DND-41 (cell line): Measurements from ENCODE around the gene HOXD4.

Experiments used
- ATAC-seq: fragments of 200-7000 bp; cut with Tn5 transposase; 3 replicates; pipeline ENCODE4 v1.9.1; 2021; ENCODE audit warnings: low read depth; ENCODE audit not compliant: insufficient read depth
- DNase-seq: peaks from one replicate; pipeline ENCODE4 v3.0.0-alpha.2; 2020
- H2AFZ ChIP-seq: 2 replicates; pipeline ENCODE4 v1.6.0; 2012; ENCODE audit warnings: low read depth, low read length
- H3K27ac ChIP-seq: 2 replicates; pipeline ENCODE4 v1.5.1; 2012; ENCODE audit warnings: low read length, inconsistent platforms
- H3K27me3 ChIP-seq: fragments of 200-600 bp; sonication (generic); 2 replicates; pipeline ENCODE4 v1.6.0; 2012; ENCODE audit warnings: low read length, mild to moderate bottlenecking, inconsistent platforms; ENCODE audit not compliant: insufficient read depth, poor library complexity
- H3K36me3 ChIP-seq: 2 replicates; pipeline ENCODE4 v1.5.1; 2012; ENCODE audit warnings: low read length, inconsistent platforms; ENCODE audit not compliant: insufficient read depth
- H3K4me1 ChIP-seq: 2 replicates; pipeline ENCODE4 v1.5.1; 2012; ENCODE audit warnings: mild to moderate bottlenecking, low read length; ENCODE audit not compliant: insufficient read depth
- H3K4me2 ChIP-seq: 2 replicates; pipeline ENCODE4 v1.6.0; 2012; ENCODE audit warnings: mild to moderate bottlenecking, moderate library complexity, low read length, inconsistent platforms; ENCODE audit not compliant: insufficient read depth
- H3K4me3 ChIP-seq, 2 experiments: fragments of 200-600 bp in 1 of 2; shearing (Covaris generic) in 1 of 2; 2 replicates each; pipeline ENCODE4 v1.5.1; 2012 to 2016; ENCODE audit warnings: inconsistent platforms in 2 of 2, low read length in 2 of 2, mild to moderate bottlenecking in 2 of 2, low read depth in 1 of 2, moderate library complexity in 1 of 2
- H3K79me2 ChIP-seq: 2 replicates; pipeline ENCODE4 v1.6.0; 2012; ENCODE audit warnings: low read length, inconsistent platforms; ENCODE audit not compliant: insufficient read depth
- H3K9ac ChIP-seq: 2 replicates; pipeline ENCODE4 v1.6.0; 2012; ENCODE audit warnings: low read depth, mild to moderate bottlenecking, inconsistent platforms, low read length, moderate library complexity
- H3K9me3 ChIP-seq: 2 replicates; pipeline ENCODE4 v1.5.1; 2012; ENCODE audit warnings: low read length, moderate library complexity, mild to moderate bottlenecking, inconsistent platforms; ENCODE audit not compliant: insufficient read depth, severe bottlenecking
- H4K20me1 ChIP-seq: 2 replicates; pipeline ENCODE4 v1.6.0; 2012; ENCODE audit warnings: low read length; ENCODE audit not compliant: insufficient read depth
- EZH2 ChIP-seq: IDR thresholded peaks from 3 replicates; pipeline ENCODE4 v1.6.1; 2012; ENCODE audit warnings: borderline replicate concordance, low read depth, mild to moderate bottlenecking, moderate library complexity, low read length, inconsistent platforms; ENCODE audit not compliant: severe bottlenecking
- TF ChIP-seq, protein P1 (sequence below): IDR thresholded peaks from 2 replicates; pipeline ENCODE4 v1.5.1; 2012; ENCODE audit warnings: borderline replicate concordance, low read length, moderate library complexity, mild to moderate bottlenecking; ENCODE audit not compliant: poor library complexity, severe bottlenecking; ENCODE audit errors: extremely low read depth

The HOXD4 gene

DNA sequence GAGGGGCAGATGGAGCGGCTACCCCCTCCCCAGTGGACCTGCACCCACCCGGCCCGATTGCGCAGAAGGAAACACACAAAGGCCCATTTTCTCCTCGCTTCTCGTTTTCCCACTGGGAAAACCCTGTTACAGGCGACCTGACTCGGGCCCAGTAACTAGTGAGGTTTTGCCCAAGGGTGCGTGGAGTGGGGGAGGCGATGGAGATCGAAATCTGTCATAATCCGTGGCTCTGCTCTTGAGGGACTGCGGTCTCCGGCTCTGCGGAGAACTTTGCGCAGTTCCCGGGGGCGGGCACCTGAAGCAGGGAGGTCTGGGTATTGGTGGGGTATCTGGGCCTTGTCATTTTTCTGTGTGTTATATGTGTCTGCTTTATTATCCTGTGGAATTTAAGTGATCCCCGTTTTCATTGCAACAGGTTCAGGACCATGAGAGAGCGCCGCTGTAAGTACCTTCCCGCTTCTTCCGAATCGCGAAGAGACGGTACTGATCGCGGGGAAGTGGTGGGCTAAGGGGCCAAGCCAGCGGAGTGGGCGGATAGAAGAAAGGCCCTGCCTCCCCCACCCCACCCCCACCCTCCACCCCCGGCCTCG, 4.0 kb upstream of the HOXD4 start:
- DNase-seq (no peak), ATAC-seq (no peak)
- Histone ChIP-seq H3K79me2 (no peaks in the 10 kb centered on the region), H3K36me3 (no peaks in the 10 kb centered on the region), H4K20me1 (no peaks in the 10 kb centered on the region), H3K4me3 (no peak overlapping the region), H3K27me3 (no peaks in the 10 kb centered on the region), H3K4me1 (no peaks in the 10 kb centered on the region), H3K9me3 (no peaks in the 10 kb centered on the region), H3K4me2 (no peak overlapping the region), H3K27ac (no peak overlapping the region), H3K9ac (no peak overlapping the region), H2AFZ (no peak overlapping the region)
- TF ChIP-seq, protein P1, sequence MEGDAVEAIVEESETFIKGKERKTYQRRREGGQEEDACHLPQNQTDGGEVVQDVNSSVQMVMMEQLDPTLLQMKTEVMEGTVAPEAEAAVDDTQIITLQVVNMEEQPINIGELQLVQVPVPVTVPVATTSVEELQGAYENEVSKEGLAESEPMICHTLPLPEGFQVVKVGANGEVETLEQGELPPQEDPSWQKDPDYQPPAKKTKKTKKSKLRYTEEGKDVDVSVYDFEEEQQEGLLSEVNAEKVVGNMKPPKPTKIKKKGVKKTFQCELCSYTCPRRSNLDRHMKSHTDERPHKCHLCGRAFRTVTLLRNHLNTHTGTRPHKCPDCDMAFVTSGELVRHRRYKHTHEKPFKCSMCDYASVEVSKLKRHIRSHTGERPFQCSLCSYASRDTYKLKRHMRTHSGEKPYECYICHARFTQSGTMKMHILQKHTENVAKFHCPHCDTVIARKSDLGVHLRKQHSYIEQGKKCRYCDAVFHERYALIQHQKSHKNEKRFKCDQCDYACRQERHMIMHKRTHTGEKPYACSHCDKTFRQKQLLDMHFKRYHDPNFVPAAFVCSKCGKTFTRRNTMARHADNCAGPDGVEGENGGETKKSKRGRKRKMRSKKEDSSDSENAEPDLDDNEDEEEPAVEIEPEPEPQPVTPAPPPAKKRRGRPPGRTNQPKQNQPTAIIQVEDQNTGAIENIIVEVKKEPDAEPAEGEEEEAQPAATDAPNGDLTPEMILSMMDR = no peak

DNA sequence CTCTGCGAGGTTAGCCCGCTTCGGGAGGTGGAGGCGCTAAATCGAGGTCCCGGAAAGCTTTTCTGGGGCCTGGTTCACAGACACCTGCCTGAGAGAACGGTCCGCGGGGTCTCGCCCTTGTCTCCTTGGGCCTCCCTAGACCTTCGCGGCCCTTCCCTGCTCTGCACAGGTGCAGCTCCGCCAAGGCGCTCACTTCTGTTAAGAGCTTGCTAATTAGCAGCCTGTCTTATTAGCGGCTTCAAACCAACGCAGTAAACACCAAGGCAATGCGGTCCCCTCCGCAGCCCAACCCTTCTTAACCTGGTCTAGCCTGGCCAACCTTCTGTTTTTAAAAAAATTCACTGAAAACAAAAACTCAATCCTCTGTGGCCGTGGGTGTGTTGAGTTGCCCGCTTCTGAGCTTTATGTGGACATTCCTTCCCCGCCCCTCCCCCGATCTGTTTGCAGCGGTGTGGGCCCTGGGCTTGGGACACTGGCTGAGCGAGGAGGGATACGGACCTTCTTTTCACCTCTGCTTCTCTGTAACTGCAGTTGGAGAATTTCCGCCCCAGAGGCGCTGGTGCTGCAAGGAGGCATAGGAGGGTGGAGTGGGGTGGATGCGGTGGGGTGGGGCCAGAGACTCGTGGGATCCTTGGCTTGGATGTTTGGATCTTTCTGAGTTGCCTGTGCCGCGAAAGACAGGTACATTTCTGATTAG, 3.4 kb upstream of the HOXD4 start:
- ATAC-seq (no peak), DNase-seq (no peak)
- Histone ChIP-seq H4K20me1 (no peaks in the 10 kb centered on the region), H3K9ac (no peak overlapping the region), H3K4me1 (no peaks in the 10 kb centered on the region), H3K4me3 (no peak overlapping the region), H3K36me3 (no peaks in the 10 kb centered on the region), H3K4me2 (no peak overlapping the region), H3K27me3 (no peaks in the 10 kb centered on the region), H3K79me2 (no peaks in the 10 kb centered on the region), H3K9me3 (no peaks in the 10 kb centered on the region), H3K27ac (no peak overlapping the region), H2AFZ (no peak overlapping the region)
- TF ChIP-seq EZH2 = no peak
- TF ChIP-seq, protein P1 = no peak

DNA sequence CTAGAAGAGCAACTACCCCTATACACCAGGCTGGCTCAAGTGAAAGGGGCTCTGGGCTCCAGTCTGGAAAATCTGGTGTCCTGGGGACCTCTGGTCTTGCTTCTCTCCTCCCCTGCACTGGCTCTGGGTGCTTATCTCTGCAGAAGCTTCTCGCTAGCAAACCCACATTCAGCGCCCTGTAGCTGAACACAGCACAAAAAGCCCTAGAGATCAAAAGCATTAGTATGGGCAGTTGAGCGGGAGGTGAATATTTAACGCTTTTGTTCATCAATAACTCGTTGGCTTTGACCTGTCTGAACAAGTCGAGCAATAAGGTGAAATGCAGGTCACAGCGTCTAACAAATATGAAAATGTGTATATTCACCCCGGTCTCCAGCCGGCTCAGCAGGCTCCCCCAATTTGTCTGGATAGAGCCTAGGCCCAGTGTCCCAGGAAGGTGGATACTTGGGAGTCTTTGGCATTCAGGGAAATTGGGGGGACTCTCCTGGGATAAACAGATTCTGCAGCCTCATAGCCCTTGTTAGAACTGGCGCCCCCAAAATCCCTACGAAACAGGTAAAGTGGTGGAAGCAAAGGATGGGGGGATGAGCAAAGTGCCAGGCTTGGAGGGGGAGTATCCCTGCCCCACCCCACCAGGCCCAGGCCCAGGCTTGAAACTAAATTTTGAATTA, 2.5 kb upstream of the HOXD4 start:
- TF ChIP-seq, protein P1 = no peak
- no peak for TF ChIP-seq EZH2
- ATAC-seq (no peak), DNase-seq (no peak)
- Histone ChIP-seq H3K4me1 (no peaks in the 10 kb centered on the region), H3K36me3 (no peaks in the 10 kb centered on the region), H3K27me3 (no peaks in the 10 kb centered on the region), H3K4me3 (no peak overlapping the region), H3K27ac (no peak overlapping the region), H3K4me2 (no peak overlapping the region), H3K9me3 (no peaks in the 10 kb centered on the region), H2AFZ (no peak overlapping the region), H3K9ac (no peak overlapping the region), H4K20me1 (no peaks in the 10 kb centered on the region), H3K79me2 (no peaks in the 10 kb centered on the region)
